ENCODE data around the gene CRACR2B.
A peak's percentile ranks its signal among the peaks of the same experiment; 100 is the strongest.

The CRACR2B gene

GRCh38 chr11:825366-826226 is 2.1 kb upstream of the CRACR2B start:
- FAIRE-seq (no peak), DNase-seq (ENCODE audit: low spot score) (no peak)

- FAIRE-seq (no peak), DNase-seq (ENCODE audit: low spot score) (no peak)
Measured at GRCh38 chr11:826227-826621, 1.5 kb upstream of the CRACR2B start.

- FAIRE-seq (no peak), DNase-seq (ENCODE audit: low spot score) (no peak)
Measured at GRCh38 chr11:826836-827145, 928 bp upstream of the CRACR2B start.

GRCh38 chr11:827146-827896 is 398 bp upstream of the CRACR2B start:
- DNase-seq (ENCODE audit: low spot score), result no peak
- no peak for FAIRE-seq

- DNase-seq (ENCODE audit: low spot score), result no peak
- no peak for FAIRE-seq
Measured at GRCh38 chr11:828506-829175, 922 bp downstream of the CRACR2B start.

- DNase-seq (ENCODE audit: low spot score) (peak; percentile 60), FAIRE-seq (no peak)
Measured at GRCh38 chr11:829176-829846, 1.6 kb downstream of the CRACR2B start.

- DNase-seq (ENCODE audit: low spot score), result no peak
- FAIRE-seq, result no peak
Measured at GRCh38 chr11:829847-830294, 2.2 kb downstream of the CRACR2B start.

- DNase-seq (ENCODE audit: low spot score) (no peak), FAIRE-seq (no peak)
Measured at GRCh38 chr11:830295-831117, 2.8 kb downstream of the CRACR2B start.

GRCh38 chr11:831118-831864 is 3.6 kb downstream of the CRACR2B start:
- FAIRE-seq (peak; percentile 70), DNase-seq (ENCODE audit: low spot score) (peak; percentile 87)

GRCh38 chr11:831961-832528 is 4.3 kb downstream of the CRACR2B start:
- DNase-seq (ENCODE audit: low spot score) (no peak), FAIRE-seq (no peak)

- peak; percentile 59 for DNase-seq (ENCODE audit: low spot score)
- no peak for FAIRE-seq
Measured at GRCh38 chr11:832529-833113, 4.9 kb downstream of the CRACR2B start, which contains the start of gene CD151. CD151 (plus strand) TSS chr11:832952; CDS start chr11:836070, 3,118 bp downstream.

- DNase-seq (ENCODE audit: low spot score) (no peak), FAIRE-seq (no peak)
Measured at GRCh38 chr11:833114-833791, 5.5 kb downstream of the CRACR2B start.

- FAIRE-seq, result peak; percentile 31
- DNase-seq (ENCODE audit: low spot score), result no peak
Measured at GRCh38 chr11:833849-834311, 6.2 kb downstream of the CRACR2B start.

- DNase-seq (ENCODE audit: low spot score), result peak; percentile 97
- FAIRE-seq, result peak; percentile 91
Measured at GRCh38 chr11:834371-835316, 6.9 kb downstream of the CRACR2B start.

- FAIRE-seq (no peak), DNase-seq (ENCODE audit: low spot score) (no peak)
Measured at GRCh38 chr11:836274-836673, 8.6 kb downstream of the CRACR2B start.

- DNase-seq (ENCODE audit: low spot score) (no peak), FAIRE-seq (no peak)
Measured at GRCh38 chr11:836700-837099, 9.0 kb downstream of the CRACR2B start.

Data from RCC 7860 (cell line).